GM21737 (cell line): ENCODE results near the gene HMGN1.
A peak's percentile ranks its signal among the peaks of the same experiment; 100 is the strongest.
"Not testable (repeated sequence)": the region's sequence is repeated elsewhere in the genome, so short reads cannot be mapped to it uniquely, and the experiment has no call there.

Experiments
- ATAC-seq: cut with Tn5 transposase; IDR thresholded peaks from one replicate; pipeline ENCODE4 v1.9.1; 2021; ENCODE audit warnings: mild to moderate bottlenecking, moderate library complexity; ENCODE audit not compliant: unreplicated experiment

Gene HMGN1

GRCh38 chr21:39369896-39370288 is 21.0 kb upstream of the HMGN1 start:
- ATAC-seq = not testable (repeated sequence)

GRCh38 chr21:39367783-39368182 is 18.9 kb upstream of the HMGN1 start:
- ATAC-seq = no peak

- ATAC-seq = no peak
Measured at GRCh38 chr21:39366563-39366962, 17.7 kb upstream of the HMGN1 start.

GRCh38 chr21:39364949-39365348 is 16.1 kb upstream of the HMGN1 start:
- no peak for ATAC-seq

- no peak for ATAC-seq
Measured at GRCh38 chr21:39363607-39364555, 15.0 kb upstream of the HMGN1 start.

GRCh38 chr21:39362733-39363132 is 13.8 kb upstream of the HMGN1 start:
- no peak for ATAC-seq

- no peak for ATAC-seq
Measured at GRCh38 chr21:39359382-39359781, 10.5 kb upstream of the HMGN1 start.

- ATAC-seq = no peak
Measured at GRCh38 chr21:39353295-39353694, 4.4 kb upstream of the HMGN1 start.

- no peak for ATAC-seq
Measured at GRCh38 chr21:39350094-39351005, 1.5 kb upstream of the HMGN1 start.

GRCh38 chr21:39349211-39350093 is 564 bp upstream of the HMGN1 start:
- peak; percentile 86 for ATAC-seq

- ATAC-seq = no peak
Measured at GRCh38 chr21:39348040-39348354, 891 bp downstream of the HMGN1 start.

GRCh38 chr21:39347537-39347936 is 1.4 kb downstream of the HMGN1 start:
- ATAC-seq = no peak

GRCh38 chr21:39346671-39347331 is 2.1 kb downstream of the HMGN1 start:
- no peak for ATAC-seq

- no peak for ATAC-seq
Measured at GRCh38 chr21:39346206-39346605, 2.7 kb downstream of the HMGN1 start.

- no peak for ATAC-seq
Measured at GRCh38 chr21:39345440-39345839, 3.4 kb downstream of the HMGN1 start.

- ATAC-seq = no peak
Measured at GRCh38 chr21:39344848-39345247, 4.0 kb downstream of the HMGN1 start.

- no peak for ATAC-seq
Measured at GRCh38 chr21:39341249-39341923, 7.5 kb downstream of the HMGN1 start.

- no peak for ATAC-seq
Measured at GRCh38 chr21:39340687-39341086, 8.2 kb downstream of the HMGN1 start.

GRCh38 chr21:39339231-39339630 is 9.7 kb downstream of the HMGN1 start:
- ATAC-seq = no peak
